GM19351 (cell line): Measurements from ENCODE around the gene ETV5.

Source experiments
- ATAC-seq: cut with Tn5 transposase; IDR thresholded peaks from one replicate; pipeline ENCODE4 v1.9.1; 2021; ENCODE audit warnings: mild to moderate bottlenecking, moderate library complexity; ENCODE audit not compliant: unreplicated experiment

The ETV5 gene

DNA sequence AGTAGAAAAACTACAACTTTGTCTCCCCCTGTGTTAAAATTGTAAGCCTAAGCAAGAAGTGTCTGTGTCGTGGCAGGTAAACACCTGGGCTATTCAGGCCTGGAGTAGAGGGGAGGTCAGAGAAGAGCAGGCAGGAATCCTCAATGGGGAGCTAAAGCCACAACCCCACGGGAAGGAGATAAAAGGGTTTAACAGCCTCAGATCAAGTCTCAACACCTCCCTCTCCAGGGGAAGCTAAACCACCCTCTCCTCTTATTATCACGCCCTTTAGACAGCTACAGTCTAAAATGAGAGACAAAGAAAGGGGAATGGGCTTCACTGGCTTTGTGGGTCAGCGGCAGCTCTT is 11.6 kb downstream of the ETV5 start:
- no peak for ATAC-seq

DNA sequence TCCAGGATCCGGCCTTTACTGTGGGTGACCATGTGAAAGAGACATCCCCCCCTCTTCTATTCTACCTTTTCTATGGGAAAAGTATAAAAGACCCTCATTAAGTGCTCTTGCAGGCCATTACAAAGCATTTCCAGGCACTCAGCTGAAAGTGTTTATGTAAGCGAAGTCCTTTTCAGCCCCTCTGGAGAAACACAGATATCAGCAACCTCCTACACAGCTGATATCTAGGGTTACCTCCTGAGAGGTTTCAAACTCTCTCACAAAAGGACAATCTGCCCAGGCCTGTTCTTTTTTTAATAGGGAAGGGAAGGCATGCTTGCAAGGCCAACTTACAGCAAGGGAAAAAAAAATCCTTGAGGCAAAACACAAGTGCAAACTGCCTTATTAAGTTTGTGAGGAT is 12.6 kb downstream of the ETV5 start:
- ATAC-seq: no peak

DNA sequence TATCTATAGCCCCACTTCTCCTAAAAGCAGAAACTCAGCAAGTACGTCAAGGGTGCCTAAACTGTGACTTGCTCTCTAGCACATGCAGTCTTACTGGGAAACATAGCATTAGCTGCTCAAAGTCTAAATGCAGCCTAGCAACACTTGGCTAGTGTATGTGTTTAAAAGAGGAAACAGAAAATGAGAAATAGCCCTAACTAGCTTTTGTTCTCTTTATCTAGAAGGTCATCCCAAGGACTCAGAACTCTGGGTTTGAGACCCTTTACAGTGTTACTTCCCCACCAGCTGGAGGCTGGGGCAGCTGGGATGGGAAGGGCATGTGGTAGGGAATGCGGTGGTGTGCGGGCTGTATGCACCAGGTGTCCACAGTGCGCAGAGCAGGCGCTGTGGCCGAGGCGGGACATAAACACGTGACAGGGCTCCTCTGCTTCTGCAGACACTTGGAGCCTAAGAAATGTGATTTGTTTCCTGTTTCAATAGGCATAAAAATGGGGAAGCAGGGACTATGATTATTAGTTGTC is 13.3 kb downstream of the ETV5 start:
- ATAC-seq: no peak

DNA sequence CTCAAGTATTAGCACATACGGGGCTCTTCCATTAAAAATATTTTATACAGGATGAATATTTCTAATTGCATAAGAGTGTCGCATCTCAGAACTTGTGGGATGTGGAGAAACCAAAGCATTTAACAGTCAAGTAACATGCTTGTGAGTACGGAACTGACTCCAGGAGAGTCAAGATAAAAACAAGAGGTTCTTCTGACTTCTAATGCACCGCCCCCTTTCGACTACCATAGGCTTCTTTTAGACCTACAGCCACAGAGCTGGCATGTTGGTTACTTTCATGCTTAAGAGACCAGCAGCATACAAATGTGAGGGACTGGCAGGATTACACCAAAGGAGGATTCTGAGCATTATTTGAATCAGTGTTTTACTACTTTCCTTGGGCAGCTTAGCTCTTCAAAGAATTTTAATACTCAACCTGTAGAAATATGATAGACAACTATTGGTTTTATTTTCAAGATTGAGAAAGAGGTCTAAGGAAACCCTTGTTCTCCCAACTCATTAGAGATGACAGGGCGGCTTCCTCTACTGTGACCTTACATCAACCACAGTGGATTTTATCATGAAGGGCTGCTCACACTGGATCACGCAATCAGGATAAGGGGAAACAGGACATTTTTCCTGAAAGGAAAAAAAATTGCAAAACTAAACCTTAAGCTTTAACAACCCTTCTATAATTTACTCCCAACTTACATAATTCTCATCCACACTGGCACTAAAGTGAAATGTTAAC is 14.0 kb downstream of the ETV5 start:
- no peak for ATAC-seq

DNA sequence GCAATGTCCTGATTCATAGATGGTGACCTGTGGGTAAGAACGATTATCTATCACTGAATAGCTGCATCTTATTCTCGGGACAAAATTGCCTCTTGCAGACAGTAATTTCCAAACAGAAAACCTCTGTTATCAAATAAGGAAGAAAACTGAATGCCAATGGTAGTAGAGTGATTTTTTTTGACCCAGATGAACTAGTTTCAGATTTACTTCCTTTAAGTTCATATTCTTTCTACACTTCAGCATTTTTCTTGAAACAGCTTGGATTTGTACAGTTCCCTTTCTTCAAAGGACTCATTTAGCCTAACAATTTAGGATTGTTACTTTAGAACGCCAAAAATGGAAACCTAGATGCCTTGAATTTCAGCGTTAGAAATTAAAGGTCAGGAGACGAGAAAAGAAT is 14.6 kb downstream of the ETV5 start:
- ATAC-seq: no peak

DNA sequence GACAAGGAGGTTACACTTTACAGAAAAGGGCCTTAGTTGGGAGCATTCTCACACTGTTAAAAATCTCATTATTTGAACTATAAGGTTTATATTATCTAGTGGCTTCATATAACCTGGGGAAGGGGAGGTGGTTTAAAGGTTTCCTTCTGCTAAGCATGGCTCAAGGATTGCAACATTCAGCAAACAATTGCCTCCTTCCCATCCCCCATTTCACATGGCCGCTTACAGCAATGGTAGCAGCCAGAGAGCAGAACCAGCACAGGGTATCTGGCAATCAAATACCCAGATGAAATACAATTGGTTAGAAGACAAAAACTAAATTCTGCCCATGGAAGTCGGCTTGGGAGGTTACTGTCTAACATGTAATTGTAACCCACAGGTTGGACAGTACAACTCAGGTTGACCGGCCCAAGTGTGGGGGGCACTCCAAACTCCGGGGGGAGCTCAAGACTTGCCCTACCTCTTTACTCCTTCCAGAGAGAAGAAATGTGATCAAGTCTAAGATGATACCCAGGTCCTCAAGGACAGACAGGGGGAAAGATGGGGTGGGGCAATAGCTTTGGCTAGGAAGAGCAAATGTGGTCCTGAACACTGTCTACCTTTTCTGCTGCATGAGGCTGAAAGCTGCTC is 15.5 kb downstream of the ETV5 start:
- ATAC-seq: no peak

DNA sequence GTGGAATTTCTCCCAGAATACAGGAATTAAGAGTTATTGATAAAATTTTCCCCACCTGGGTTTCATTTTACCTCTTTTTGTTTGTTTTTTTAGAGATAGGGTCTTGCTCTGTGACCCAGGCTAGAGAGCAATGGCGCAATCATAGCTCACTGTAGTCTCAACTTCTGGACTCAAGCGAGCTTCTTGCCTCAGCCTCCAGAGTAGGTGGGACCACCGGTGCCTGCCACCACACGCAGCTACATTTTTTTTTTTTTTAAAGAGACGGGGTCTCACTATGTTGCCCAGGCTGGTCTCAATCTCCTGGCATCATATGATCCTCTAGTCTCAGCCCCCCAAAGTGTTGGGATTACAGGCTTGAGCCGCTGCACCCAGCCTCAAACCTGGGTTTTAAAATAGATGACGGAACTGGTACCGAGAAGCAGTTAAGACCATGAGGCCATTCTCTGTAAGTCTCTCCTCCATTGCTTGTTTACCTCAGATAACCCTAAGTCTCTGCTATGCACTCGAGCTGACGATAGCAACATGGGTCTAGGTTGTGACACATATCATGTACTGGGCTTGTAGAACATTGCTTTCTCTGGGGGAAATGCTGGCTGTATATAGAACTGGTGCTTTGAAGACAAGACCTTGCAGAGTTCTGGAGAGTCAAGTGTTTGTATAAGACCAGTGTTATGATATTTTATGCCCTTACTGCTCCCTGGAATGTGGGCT is 16.4 kb downstream of the ETV5 start:
- ATAC-seq: no peak

DNA sequence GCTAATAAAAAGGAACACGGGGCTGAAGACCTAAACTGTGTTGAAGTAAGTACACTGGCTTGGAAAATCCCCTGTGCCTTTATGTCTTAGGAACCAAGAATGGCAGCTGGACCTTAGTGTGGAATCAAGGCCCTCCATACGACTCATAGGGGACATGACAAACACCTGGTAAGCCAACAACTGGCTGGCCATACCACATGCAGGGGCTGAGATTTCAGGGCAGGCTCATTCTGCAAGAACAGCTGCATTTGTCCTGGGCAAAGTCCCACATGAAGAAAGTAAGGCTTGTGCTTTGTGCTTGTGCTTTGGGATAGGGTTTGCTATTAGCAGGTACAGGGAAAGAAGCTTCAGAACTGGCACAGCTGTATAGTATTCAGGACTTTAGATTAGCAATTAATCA is 18.0 kb downstream of the ETV5 start:
- ATAC-seq: no peak

DNA sequence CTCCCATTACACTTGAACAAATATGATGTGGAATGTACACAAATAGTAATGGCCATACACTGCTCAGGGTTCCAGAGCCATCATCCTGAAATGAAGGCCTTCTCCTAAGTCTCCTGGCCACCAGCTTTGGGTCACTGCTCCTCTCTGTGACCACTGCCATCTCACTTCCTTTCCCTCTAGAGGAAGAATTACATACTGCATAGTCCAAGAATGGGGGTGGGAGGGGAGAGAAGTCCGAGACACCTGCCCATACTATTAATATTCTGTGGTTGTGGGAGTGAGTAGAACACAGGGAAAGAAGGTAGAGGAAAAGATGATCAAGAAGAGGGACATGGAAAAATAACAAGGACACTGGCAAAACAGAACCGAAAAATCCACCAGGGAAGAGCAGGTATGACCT is 20.6 kb downstream of the ETV5 start:
- no peak for ATAC-seq

DNA sequence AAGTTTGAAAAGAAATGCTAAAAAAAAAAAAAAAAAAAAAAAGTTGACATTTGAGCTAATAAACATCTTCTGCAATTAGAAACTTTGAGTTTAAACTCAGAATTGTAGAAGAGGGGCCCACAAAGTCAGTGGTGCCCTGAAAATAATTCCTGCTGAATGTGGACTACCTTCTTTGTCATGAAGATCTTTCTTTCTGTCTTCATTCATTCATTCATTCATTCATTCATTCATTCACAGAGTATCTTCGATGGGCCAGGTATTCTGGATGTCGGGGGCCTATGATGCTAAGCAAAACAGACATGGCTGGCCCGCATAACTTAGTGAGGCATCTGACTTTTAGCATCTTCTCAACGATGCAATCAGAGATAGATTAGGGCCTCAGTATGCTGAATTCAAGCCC is 24.6 kb downstream of the ETV5 start:
- ATAC-seq: no peak

DNA sequence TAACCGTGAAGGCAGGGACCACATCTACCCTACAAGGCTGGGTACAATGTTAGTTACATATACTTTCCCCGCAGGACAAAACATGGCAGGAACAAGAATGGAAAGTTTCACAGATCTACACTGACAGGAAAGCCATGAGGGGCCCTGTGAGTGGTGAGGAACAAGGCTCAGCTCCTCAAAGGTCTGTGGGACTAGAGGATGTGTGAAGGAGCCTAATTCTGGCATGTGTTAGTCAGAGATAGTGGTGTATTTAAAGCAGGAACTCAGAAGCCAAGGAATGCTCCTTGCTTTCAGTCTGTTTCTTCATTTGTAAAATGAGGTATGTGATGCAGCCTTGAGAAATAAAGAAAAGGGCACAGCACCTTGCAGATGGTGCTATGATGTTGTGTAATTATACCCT is 25.1 kb downstream of the ETV5 start:
- no peak for ATAC-seq

DNA sequence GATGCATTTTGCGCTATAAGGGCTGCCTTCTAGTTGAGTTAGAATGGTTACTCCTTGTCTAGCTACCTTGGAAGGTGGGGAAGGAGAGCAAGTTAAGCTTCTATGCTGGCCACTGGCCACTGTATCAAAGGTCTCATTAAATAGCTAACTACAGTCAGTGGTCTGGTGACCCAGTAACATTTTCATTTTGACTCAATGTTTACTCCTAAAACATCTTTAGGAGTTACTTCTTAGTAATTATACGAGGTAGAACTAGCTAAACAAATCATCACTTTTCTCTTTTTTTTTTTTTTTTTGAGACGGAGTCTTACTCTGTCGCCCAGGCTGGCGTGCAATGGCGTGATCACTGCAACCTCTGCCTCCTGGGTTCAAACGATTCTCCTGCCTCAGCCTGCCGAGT is 26.7 kb downstream of the ETV5 start:
- ATAC-seq: no peak

DNA sequence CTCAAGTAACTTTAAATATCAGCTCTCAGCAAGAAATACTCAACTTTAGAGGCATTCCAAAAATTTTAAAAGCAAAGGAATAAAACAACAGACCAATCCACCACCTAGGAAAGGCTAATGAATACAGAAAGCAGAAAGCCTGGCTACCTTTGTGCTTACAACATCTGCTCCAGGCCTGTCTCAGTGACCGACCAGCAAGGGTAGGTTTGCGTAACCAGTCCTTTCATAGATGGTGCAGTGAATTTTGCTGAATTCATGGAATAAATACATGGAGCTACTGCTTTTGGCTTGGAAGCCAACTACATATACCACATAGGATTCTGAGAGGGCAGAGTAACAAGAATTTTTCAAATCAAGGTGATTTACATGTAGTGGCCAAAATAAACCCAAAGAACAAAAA is 27.2 kb downstream of the ETV5 start:
- no peak for ATAC-seq

DNA sequence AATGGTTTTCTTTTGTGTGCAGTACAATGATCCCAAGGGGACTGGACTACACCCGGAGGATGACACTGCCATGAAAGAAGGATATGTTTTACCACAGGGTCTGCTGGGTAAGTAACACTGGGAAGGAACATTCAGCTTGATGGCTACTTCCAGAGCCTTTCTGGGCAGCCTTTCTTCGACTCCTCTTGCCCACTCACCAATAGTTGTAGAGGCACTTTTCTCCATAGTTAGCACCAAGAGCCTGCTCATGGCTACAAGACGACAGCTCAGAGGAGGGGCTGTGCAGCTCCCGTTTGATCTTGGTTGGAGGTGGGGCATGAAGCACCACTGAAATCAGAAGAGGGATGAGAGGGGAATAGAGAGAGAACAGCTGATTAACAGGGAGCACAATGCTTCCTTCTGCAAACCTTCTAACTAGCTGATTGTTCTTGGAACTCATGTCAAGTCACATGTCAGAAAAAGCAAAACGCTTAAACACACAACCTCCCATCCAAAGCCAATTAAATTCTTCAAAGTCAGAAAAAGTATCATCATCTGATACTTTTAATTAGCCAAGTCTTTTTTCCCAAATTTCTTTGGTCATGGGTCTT is 27.9 kb downstream of the ETV5 start:
- ATAC-seq: no peak

DNA sequence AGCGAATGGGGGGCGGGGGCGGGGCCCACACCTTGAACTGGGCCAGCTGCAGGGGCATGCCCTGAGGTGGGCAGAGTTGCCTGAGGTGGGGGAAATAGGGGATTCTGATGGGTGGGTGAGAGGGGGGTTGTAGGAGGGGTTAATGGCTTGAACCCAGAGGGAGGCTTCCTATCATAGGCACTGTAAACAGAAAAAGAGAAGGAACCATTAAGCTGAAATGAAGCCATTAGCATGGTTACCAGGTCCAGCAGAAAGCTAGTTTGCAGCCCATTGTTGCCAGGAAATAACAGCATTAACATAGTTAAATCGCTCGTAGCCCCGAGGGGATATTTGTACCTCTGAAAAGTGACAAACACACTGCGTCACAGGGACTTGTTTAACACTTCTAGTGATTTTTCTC is 29.0 kb downstream of the ETV5 start:
- no peak for ATAC-seq

DNA sequence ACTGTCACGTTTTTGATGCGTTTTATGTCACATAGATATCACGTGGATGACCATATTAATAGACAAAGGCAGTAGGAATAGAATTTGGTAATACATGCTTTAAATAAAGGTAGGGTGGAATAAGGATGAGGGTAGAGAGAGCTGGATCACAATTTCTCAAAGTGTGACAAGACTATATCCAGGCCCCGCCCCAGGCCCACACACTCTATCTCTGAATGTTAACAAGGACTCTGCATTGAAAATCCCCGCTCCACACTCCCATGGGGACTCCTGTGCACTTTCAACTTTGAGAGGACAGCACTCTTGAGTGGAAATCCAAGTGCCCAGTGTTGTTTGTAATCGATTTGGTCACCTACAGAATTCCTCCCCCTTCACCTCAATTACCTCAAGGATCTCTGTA is 31.4 kb downstream of the ETV5 start:
- no peak for ATAC-seq

DNA sequence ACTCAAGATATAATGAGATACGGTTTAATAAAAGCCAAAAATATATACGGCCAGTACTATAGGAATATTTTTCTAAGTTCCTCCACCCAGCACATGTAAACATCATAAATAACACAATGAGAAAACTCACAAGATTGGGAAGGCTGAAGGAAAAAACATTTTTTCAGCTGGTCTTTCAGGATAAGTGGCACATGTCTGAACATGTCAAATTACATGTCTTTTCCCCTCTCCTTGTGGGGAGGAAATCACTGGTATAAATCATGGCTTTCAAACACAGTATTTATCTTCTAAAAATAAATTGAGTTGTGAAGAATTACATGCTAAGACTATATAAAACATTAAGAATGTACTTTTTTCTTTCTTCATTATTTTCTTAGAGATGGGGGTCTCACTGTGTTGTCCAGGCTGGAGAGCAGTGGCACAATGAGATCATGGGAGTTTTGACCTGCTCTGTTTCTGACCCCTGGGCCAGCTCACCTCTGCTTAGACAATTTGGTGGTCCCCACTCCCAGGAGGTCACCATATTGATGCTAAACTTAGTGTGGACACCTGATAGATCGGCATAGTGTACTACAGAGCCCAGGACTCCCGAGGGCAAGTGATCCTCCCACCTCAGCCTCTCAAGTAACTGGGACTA is 32.8 kb downstream of the ETV5 start:
- ATAC-seq: no peak

DNA sequence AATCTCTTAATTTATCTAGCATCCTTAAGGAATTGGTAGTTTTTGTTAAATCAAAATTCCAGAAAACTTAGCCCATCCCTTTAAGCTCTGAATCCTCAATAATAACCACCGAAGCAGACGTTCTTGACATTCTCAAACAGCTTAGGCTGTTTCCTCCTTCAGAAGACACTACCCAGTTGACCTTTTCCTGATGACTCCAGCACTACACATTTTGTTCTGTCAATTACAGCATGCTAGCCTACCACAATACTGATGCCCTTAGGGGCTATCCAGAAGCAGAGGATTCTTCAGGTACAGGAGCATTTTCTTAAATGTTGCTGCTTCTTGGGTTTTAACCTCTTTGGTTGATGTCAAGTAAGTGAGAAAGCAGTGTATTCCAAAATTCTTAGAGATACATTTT is 33.4 kb downstream of the ETV5 start:
- no peak for ATAC-seq

DNA sequence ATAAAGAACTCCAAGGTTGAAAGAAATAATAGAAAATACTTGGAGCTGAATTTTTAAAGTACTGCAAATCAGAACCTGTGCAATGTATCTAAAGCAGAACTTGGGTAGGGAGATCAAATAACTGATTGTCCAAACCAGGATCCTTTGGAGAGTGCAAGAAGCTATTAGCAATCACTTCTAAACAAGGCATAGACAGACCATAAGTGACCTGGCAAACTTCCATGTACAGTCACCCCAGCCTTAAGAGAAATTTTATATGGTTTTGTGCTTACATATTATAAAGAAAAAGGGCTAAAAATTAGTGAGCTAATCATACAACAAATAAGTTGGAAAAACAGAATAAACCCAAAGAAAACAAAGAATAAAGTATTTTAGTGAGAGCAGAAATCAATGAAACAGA is 35.2 kb downstream of the ETV5 start:
- ATAC-seq: no peak

DNA sequence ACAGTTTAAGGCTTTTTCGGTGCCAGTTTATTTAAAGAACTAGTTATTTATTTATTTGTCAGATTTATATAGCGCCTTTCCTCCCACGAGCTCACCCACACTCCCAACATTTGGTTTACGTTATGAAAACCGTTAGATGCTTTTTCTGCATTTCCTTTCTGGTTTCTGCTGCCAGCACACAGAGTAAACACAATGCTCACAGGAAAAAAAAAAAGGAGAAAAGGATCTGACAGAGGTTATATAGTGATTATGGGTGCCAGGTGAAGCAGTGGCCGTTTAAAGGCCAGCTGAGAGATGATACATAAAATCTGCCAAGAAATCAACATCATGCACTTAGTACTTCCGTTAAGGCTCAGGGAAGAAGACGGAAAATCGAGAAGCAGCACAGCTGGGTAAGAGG is 37.9 kb downstream of the ETV5 start:
- ATAC-seq: no peak

DNA sequence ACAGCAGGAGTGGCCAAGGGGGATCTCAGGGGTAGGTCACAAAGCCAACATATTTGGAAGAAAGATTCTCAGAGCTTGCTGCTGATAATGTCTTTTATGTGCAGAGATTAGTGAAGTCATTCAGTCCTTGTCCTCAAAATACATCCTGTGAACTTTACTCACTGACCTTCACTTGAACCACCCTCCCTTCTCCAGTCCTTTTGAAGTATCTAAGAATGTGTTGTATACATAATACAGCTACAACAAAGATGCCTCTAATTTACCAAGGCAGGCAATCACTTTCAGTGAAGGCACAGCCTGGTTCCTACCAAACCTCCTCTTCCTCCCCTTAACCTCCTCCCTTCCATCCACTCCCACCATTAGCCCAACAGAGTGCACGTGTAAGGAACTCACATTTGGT is 38.3 kb downstream of the ETV5 start:
- no peak for ATAC-seq
